WI38 (cell line): ENCODE measurements around the gene ASXL1.

Experiments used
- H3K4me3 ChIP-seq: 2 replicates; pipeline ENCODE4 v1.5.1; 2011; ENCODE audit warnings: low read depth, mild to moderate bottlenecking, control low read depth, low read length
- CTCF ChIP-seq: IDR thresholded peaks from 2 replicates; pipeline ENCODE4 v1.5.1; 2012; ENCODE audit warnings: low read depth, mild to moderate bottlenecking, control low read depth, low read length

ASXL1 gene

GRCh38 chr20:32457479-32457986, 99.4 kb downstream of the ASXL1 start:
- H3K4me3 ChIP-seq, result peak overlapping the region; percentile 49
- TF ChIP-seq CTCF, result no peak

GRCh38 chr20:32458061-32458836, 100.1 kb downstream of the ASXL1 start:
- no peak for TF ChIP-seq CTCF
- H3K4me3 ChIP-seq, result no peak overlapping the region

- no peak overlapping the region for H3K4me3 ChIP-seq
- TF ChIP-seq CTCF, result no peak
These were observed 100.7 kb downstream of the ASXL1 start for GRCh38 chr20:32458837-32459220.

GRCh38 chr20:32460231-32460630, 102.1 kb downstream of the ASXL1 start:
- no peak for TF ChIP-seq CTCF
- no peak overlapping the region for H3K4me3 ChIP-seq

GRCh38 chr20:32460683-32461320, 102.7 kb downstream of the ASXL1 start:
- no peak overlapping the region for H3K4me3 ChIP-seq
- TF ChIP-seq CTCF, result no peak

GRCh38 chr20:32461836-32462600, 103.9 kb downstream of the ASXL1 start:
- no peak overlapping the region for H3K4me3 ChIP-seq

More at GRCh38 chr20:32461836-32462600, 103.9 kb downstream of the ASXL1 start:
- no peak for TF ChIP-seq CTCF
